ENCODE data around the gene RABL2B.

RABL2B gene

DNA sequence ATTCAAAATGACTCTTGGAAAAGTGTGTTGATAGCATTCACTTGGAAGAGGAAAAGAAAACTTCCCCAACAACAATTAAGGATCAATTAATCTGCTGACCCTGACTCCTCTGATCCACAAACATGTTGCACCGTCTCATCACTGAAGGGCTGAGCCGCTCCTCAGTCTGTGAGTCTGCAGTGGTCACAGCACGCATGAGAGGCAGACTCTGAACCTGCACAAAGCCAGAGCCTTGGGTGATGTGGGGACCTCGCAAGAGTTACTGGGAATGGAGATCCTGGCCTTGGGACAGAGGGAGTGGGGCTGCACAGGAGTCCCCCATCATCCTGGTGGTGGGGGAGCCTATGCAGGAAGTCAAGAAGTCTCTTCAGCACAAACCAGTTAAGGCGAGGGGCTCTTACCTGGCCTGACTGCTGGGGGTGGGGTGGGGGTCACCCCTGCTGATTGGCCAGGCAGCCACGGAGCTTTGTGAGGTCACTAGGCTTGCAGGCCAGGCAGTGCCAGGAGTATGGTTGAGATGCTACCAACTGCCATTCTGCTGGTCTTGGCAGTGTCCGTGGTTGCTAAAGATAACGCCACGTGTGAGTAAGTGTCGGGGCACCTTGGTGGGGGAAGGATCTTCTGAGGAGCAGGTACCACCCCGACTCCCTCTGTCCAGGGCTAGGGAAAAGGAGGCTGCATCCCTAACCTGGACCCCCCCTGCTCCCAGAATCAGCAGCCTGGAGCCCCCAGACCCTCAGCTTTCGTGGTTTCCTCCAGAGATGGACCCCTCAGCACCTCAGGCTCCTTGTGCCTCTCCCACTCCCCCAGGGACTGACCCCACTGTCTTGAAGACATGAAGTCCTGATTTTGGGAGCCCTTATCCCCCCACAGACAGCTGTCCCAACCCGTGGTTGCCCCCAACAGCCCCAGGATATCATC is 45.4 kb downstream of the RABL2B start, which contains the start of gene ACR:
TSS of gene ACR (plus strand) at position 477 of the 921 bp plus-strand sequence. CDS start at position 509, 32 bp downstream.
- no peak for DNase-seq

DNA sequence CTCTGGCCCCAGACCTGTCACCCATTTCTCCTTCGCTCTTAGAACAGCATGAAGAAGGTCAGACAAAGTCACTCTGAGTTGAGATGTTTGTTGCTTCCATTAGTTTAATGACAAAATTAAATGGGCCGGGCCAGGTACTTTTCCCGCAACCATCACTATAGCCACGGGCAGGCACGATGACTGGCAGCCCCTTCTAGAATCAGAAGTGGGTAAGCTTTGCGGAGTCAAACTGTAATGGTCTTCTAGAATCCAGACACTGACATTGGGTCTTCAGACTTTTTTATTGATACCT is 47.8 kb downstream of the RABL2B start:
- DNase-seq, result no peak

GRCh38 chr22:50734986-50735738 is 48.3 kb downstream of the RABL2B start:
- no peak for DNase-seq

- no peak for DNase-seq
Observed at GRCh38 chr22:50734343-50734771, 49.1 kb downstream of the RABL2B start.

DNA sequence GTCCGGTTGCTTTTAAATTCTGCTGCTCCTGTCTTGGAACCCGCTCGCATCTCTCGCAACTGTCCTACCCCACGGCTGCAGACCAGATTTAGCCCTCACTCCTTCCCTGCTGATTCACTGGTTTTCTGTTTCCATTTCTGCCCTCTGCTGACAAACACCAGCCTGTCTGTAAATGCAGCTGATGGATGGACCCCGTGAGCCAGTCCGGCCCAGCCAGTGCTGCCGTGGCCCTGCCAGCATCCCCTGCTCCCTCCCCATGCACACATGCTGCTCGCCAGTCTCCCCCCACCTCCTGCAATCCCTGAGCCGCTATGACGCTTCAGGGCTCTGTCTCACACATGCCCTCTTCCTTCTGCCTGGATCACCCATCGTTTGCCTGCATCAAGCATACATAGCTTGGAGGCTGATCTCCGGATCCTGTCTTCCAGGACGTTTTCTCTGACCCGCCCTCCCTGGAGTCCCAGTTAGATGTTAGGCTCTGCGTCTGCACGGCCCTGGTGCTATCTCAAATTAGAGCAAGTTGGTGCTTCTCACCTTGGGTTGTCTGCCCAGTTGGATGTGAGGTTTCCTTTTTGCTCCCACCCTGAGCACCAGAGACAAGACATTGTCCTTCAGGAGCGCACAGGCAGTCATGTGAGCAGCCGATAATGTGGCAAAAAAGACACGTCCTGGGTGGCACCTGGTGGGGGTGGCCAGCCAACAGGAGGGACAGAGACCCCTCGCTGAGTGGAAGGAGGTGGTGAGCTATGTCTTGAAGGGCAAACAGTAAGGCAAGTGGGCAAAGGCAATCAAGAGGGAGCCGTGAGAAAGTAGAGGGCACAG is 49.7 kb downstream of the RABL2B start:
- DNase-seq, result no peak

DNA sequence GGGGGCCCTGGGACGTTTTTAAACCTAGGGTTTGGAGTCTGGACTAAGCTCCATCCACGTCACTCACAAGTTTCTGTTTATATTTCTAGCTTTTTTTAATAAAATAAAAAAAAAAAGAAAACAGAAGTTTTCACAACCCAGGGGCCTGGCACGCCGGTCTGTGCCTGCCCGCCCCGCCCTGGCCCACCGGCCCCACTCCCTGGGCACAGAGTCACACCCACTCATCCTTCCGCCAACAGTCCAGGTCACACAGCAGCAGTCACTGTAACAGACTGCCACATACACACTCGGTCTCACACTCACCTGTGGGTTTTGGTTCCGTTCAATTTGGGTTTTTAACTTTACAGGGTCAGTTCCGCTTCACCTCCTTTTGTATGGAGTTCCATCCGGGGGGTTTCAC is 50.8 kb downstream of the RABL2B start:
- DNase-seq, result no peak

DNA sequence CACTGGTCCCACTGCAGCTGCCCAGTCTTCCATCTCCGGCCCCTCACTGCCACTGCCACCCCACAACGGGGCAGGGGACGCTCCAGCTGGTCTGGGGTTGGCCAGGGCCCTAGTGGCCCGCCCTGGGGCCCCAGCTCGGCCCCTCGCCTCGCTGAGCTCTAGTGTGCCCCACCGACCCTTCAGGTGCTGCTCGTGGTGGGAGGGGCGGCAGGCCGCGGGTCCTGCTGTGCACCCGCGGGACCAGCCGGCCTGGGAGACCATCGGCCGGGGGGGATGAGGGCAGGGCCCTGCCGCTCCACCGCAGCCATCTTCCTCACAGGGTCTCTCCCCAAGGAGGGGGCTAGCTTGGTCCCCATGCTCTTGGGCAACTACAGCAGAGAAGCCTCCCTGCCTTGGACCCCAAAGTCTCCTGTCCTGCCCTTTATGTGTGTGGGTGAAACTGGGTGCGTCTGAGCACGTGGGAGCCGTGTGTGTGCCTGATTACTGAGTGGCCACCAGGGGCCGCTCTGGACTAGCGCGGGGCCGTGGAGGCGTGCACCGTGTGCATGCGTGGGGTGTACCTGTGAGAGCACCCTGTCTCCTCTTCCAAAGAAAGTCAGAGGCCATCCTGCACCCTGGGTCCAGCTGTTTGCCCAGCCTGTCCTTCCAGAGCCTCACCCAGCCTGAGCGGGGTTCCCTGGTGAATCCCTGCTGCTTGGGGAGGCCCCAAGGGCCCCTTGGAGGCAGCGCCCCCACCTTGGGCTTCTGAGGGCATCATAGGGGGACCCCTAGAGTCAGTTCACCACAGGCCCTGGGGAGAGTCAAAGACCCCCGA is 51.4 kb downstream of the RABL2B start:
- DNase-seq, result no peak

- DNase-seq, result no peak
Observed at GRCh38 chr22:50730941-50731661, 52.3 kb downstream of the RABL2B start.

DNA sequence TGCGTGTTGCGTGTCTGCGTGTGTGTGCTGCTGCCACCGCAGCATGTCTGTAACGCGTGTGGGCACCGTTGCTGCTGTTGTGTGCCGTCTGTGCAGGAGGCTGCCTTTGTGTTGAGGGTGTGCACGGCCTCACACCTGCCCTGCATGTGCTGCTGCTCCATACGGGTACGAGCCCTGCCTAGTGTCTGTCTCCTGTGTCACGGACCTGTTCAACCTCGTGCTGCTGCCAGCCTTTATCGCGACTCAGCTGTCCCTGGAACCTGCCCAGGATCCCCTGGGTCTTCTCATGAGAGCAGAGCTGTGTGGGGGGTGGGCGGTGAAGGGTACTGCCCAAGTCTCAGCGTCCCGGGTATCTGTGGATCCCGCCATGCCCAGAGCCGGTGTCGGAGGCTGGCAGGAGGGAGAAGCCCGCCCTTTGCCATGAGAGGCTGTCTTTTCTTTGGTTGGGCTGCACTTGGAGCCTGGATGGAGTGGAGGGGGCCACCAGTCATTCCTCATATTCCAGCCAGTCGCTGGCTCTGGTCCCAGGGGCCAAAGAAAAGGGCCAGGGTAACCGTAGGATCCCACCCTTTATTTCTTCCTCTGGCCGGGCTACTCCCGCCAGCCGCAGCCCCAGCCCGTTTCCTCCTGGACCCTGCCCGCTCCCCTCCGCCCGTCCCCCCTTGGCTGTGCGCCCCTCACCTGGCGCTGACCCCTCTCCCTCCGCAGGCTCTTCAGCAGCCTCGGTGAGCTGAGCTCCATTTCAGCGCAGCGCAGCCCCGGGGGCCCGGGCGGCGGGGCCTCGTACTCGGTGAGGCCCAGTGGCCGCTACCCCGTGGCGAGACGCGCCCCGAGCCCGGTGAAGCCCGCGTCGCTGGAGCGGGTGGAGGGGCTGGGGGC is 53.2 kb downstream of the RABL2B start:
- no peak for DNase-seq

DNA sequence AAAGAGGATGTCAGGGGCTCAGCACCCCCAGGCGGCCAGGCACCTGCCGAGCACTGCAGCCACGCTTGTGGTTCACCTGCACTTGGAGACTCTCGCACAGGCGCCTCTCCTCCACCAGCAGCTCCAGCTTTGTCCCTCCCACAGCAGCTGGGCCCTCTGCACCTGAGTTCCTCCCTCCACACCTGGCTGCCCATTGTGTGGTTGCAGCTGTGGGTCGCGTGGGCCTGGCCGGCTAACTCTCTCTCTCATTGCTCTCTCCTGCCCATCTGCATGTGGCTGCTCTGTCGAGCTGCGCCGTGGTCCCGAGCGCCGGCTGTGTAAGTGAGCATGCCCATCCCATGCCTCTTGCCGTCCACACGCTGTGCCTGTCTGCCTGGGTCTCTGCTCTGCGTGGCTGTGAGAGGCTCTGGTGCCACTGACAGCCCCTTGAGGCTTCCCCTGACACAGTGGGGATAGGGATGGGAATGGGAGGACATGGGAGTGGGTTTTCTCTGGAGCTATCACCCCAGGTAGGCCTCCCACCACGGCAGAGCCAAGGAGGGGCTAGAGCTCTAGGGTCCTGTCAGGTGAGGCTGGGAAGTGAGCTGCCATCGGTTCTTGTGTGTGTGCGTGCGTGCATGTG is 53.9 kb downstream of the RABL2B start:
- DNase-seq, result peak; percentile 30

- DNase-seq, result no peak
Observed at GRCh38 chr22:50728523-50728931, 54.9 kb downstream of the RABL2B start.

GRCh38 chr22:50727678-50728522 is 55.5 kb downstream of the RABL2B start:
- no peak for DNase-seq

- no peak for DNase-seq
Observed at GRCh38 chr22:50726643-50727340, 56.6 kb downstream of the RABL2B start.

GRCh38 chr22:50725597-50725996 is 57.8 kb downstream of the RABL2B start:
- DNase-seq, result no peak

GRCh38 chr22:50724616-50725015 is 58.8 kb downstream of the RABL2B start:
- no peak for DNase-seq

DNA sequence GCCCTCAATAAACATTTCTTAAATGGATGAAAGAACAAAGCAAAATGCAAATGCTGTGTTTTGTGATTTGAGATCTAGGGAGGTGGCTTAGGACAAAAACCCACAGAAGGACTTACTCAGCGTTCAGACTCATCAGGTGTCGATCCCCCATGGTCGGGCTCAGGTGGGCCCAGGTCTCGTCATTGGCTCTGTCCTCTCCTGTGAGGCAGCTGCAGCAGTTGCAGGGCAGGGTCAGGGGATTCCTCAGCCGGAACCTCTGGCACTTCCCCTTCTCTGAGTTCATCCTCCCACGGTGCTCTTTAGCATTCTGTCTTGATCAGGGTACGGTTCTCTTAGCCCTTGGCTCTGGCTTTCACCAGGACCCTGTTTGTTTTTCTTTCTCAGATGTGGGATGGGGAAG is 59.4 kb downstream of the RABL2B start:
- no peak for DNase-seq

GRCh38 chr22:50722716-50723428 is 60.6 kb downstream of the RABL2B start:
- DNase-seq, result no peak

All from NCI-H510A treated with DMSO at 0.1 percent for 48 hours (cell line).